ENCODE data around the gene FAM114A2. TPM values are rescaled to one million over a fixed set of nuclear protein-coding genes. Genes with fewer than 3 reads are reported as not detected.

FAM114A2 gene
- total RNA-seq, 1 experiment from 2014 or later: 12.8 TPM

DNA sequence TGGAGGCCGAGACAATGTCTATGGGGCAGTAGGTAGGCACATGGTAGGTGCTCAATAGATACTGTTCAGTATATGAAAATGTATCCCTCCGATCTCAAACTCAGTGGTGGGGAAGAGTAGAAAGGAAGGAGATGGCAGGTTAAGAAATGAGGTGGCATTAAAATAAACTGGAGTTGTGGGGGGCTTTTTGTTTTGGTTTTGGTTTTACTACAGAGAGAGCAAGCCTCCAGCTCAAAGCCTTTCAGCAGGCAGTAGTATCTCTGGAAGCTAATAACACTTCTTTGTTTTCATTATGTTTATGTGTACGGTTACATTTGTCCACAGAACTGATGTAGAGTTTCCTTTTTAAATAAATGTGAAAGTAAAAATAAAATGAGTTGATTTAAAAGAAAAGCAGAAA lies 8.6 kb upstream of the FAM114A2 start:
- no peak overlapping the region for H3T11ph ChIP-seq (ENCODE audit: low read length)
- no peak overlapping the region for H3K27ac Mint-ChIP-seq
- no peak overlapping the region for H2AK5ac ChIP-seq (ENCODE audit: insufficient read length, low read length)
- no peaks in the 10 kb centered on the region for H4K20me1 ChIP-seq (ENCODE audit: control insufficient read depth, insufficient read depth, insufficient read length)
- no peaks in the 10 kb centered on the region for H3K23me2 ChIP-seq (ENCODE audit: insufficient read length, low read depth, low read length, poor library complexity, severe bottlenecking)
- no peak overlapping the region for H3K9ac ChIP-seq (ENCODE audit: extremely low read depth, insufficient read length, low read length)
- H2BK5ac ChIP-seq (ENCODE audit: insufficient read length, low read length): no peak overlapping the region
- no peak for TF ChIP-seq CTCF (conservative IDR thresholded peaks at IDR 0.05)
- H2BK12ac ChIP-seq (ENCODE audit: insufficient read length, low read depth, low read length): no peak overlapping the region
- no peak overlapping the region for H3K4me2 ChIP-seq (ENCODE audit: insufficient read depth, insufficient read length, low read length)
- H2BK20ac ChIP-seq (ENCODE audit: low read depth, low read length, poor library complexity, severe bottlenecking): no peak overlapping the region
- no peak for DNase-seq
- H2BK120ac ChIP-seq (ENCODE audit: low read depth, low read length, poor library complexity, severe bottlenecking): no peak overlapping the region
- no peak overlapping the region for H3K4me3 Mint-ChIP-seq
- H3K4me1 ChIP-seq (ENCODE audit: insufficient read depth, low read length): no peaks in the 10 kb centered on the region
- H3K4ac ChIP-seq (ENCODE audit: low read depth, low read length): no peak overlapping the region
- H2AFZ ChIP-seq (ENCODE audit: low read length): no peak overlapping the region
- no peak overlapping the region for H3K14ac ChIP-seq (ENCODE audit: insufficient read depth, low read length)
- H3K27ac ChIP-seq (ENCODE audit: insufficient read length, low read depth, low read length): no peak overlapping the region
- H3K27me3 Mint-ChIP-seq (ENCODE audit: low read depth): no peaks in the 10 kb centered on the region
- H3K18ac ChIP-seq (ENCODE audit: insufficient read length, low read depth, low read length): no peak overlapping the region
- no peaks in the 10 kb centered on the region for H3K36me3 Mint-ChIP-seq (ENCODE audit: insufficient read depth in 1 of 3, low read depth in 3 of 3)
- no peak overlapping the region for H3K23ac ChIP-seq (ENCODE audit: insufficient read length, low read depth, low read length)
- H4K8ac ChIP-seq (replicated peaks; ENCODE audit: insufficient read length, low read depth, low read length): no peak overlapping the region
- no CpG with 5 or more reads among the region's 3 CpGs for WGBS (ENCODE audit: extremely low coverage, insufficient read length, low lambda C conversion rate)
- H3K27me3 ChIP-seq (ENCODE audit: insufficient read depth, low read length): no peaks in the 10 kb centered on the region
- H3K56ac ChIP-seq (ENCODE audit: insufficient read length, low read depth, low read length): no peak overlapping the region
- no peak overlapping the region for H2BK15ac ChIP-seq (ENCODE audit: low read depth, low read length)
- H3K9me3 ChIP-seq (ENCODE audit: control insufficient read depth, low read depth, low read length): no peaks in the 10 kb centered on the region
- no peaks in the 10 kb centered on the region for H3K9me3 Mint-ChIP-seq
- H3K4me1 Mint-ChIP-seq: no peaks in the 10 kb centered on the region
- no peaks in the 10 kb centered on the region for H3K79me1 ChIP-seq (ENCODE audit: insufficient read depth, low read depth, low read length, poor library complexity, severe bottlenecking)
- H3K79me2 ChIP-seq (ENCODE audit: insufficient read depth, low read length): peaks cover 3% of the 10 kb centered on the region; the same call in 1 of the 2 replicates
- H4K91ac ChIP-seq (ENCODE audit: insufficient read length, low read depth, low read length): no peak overlapping the region
- no peak overlapping the region for H4K5ac ChIP-seq (ENCODE audit: insufficient read length, low read depth, low read length)

Data from H9 (cell line).